ENCODE data around the gene CHST5. TPM values are rescaled to one million over a fixed set of nuclear protein-coding genes. Genes with fewer than 3 reads are reported as not detected.

The CHST5 gene
- total RNA-seq, 1 donor from 2014 or later, result 0.07 TPM

DNA sequence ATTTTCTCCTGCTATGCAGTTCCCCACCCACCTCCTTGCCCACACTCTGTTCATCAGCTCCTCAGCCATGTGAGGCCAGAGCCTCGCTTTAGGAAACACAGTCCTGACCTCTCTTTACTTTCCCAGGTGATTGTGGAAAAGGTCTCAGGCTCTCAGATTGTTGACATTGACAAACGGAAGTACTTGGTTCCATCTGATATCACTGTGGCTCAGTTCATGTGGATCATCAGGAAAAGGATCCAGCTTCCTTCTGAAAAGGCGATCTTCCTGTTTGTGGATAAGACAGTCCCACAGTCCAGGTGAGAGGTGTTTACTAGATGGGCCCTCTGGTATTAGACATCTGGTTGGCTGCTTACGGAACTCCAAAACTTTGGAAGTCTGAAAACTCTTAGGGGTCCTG is 32.0 kb upstream of the CHST5 start:
- Mint-ChIP-seq H3K36me3 (ENCODE audit: low read depth) (peaks cover 5% of the 10 kb centered on the region), H3K9me3 (ENCODE audit: low read depth) (no peaks in the 10 kb centered on the region), H3K4me3 (ENCODE audit: unreplicated experiment) (peak overlapping the region; percentile 99), H3K4me1 (ENCODE audit: low read depth) (peaks cover 23% of the 10 kb centered on the region), H3K27me3 (ENCODE audit: low read depth) (peaks cover 6% of the 10 kb centered on the region), H3K27ac (ENCODE audit: unreplicated experiment) (no peak overlapping the region)
- no peak for TF ChIP-seq CTCF (IDR thresholded peaks at IDR 0.05)
- no peak for DNase-seq (ENCODE audit: low spot score)

GRCh38 chr16:75566758-75567255 is 30.9 kb upstream of the CHST5 start:
- TF ChIP-seq CTCF (IDR thresholded peaks at IDR 0.05), result no peak
- Mint-ChIP-seq H3K4me3 (ENCODE audit: unreplicated experiment) (peak overlapping the region; percentile 99), H3K36me3 (ENCODE audit: low read depth) (peaks cover 3% of the 10 kb centered on the region), H3K9me3 (ENCODE audit: low read depth) (no peaks in the 10 kb centered on the region), H3K4me1 (ENCODE audit: low read depth) (peaks cover 23% of the 10 kb centered on the region), H3K27ac (ENCODE audit: unreplicated experiment) (peak overlapping the region; percentile 71), H3K27me3 (ENCODE audit: low read depth) (peaks cover 6% of the 10 kb centered on the region)
- DNase-seq (ENCODE audit: low spot score), result peak; percentile 49

DNA sequence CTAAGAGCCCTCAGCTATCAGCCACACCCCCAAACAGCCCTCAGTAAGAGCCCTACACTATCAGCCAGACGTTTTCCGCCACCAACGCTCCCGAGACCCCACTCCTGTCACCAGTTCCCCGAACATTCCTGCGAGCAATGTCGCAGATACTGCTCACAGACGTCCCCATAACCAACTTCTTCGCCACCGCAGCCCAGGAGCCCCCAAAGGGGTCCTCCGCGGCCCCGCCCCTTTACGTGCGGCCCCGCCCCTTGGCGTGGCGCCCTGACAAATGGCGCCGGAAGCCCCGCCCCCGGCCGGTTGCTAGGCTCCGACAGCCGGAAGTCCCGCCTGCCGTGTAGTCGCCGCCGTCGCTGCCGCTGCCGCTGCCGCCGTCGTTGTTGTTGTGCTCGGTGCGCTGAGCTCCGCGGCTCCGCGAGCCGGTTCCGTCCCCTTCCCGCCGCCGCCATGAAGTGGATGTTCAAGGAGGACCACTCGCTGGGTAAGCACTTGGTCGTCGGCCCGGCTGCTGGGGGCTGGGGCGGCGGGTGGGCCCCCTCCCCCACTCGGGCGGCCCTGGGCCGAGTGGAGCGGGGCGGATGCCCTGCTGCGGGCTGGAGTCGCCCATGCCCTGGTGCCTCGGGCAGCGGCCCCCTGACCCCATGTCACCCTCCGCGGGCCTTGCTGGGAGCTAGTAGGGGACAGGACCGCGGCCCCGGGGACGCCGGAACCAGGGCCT is 30.3 kb upstream of the CHST5 start, which contains the start of gene GABARAPL2:
TSS of gene GABARAPL2 (plus strand) at position 340 of the 718 bp plus-strand sequence. CDS start at position 448, 108 bp downstream.
- Mint-ChIP-seq H3K27ac (ENCODE audit: unreplicated experiment) (peak within 1 kb of the TSS; percentile 92), H3K4me3 (ENCODE audit: unreplicated experiment) (peak within 1 kb of the TSS; percentile 99), H3K36me3 (ENCODE audit: low read depth) (peaks cover under 1% of the 10 kb centered on the region), H3K27me3 (ENCODE audit: low read depth) (peaks cover 6% of the 10 kb centered on the region), H3K4me1 (ENCODE audit: low read depth) (peaks cover 23% of the 10 kb centered on the region), H3K9me3 (ENCODE audit: low read depth) (no peaks in the 10 kb centered on the region)
- no peak for TF ChIP-seq CTCF (IDR thresholded peaks at IDR 0.05)
- DNase-seq (ENCODE audit: low spot score), result peak; percentile 95

DNA sequence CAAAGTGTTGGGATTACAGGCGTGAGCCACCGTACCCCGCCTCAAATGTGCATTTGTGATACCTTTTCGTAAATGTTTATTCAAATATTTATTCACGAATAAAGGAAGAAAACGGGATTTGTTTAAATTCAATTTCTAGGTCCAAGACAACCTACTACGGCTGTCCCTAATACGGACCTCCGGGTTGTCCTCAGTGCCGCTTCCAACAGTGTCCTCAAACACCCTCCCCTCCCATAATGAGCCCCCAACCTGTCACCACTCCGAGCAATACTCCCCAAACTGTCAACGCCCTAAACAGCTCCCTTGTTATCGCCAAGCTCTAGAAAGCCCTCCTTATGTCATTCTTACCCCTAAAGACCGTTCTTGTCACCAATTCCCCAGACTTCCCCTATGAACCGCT is 29.7 kb upstream of the CHST5 start:
- Mint-ChIP-seq H3K27ac (ENCODE audit: unreplicated experiment) (peak overlapping the region; percentile 92), H3K4me3 (ENCODE audit: unreplicated experiment) (peak overlapping the region; percentile 99), H3K4me1 (ENCODE audit: low read depth) (peaks cover 23% of the 10 kb centered on the region), H3K9me3 (ENCODE audit: low read depth) (no peaks in the 10 kb centered on the region), H3K36me3 (ENCODE audit: low read depth) (no peaks in the 10 kb centered on the region), H3K27me3 (ENCODE audit: low read depth) (peaks cover 6% of the 10 kb centered on the region)
- TF ChIP-seq CTCF (IDR thresholded peaks at IDR 0.05), result no peak
- DNase-seq (ENCODE audit: low spot score), result peak; percentile 4

DNA sequence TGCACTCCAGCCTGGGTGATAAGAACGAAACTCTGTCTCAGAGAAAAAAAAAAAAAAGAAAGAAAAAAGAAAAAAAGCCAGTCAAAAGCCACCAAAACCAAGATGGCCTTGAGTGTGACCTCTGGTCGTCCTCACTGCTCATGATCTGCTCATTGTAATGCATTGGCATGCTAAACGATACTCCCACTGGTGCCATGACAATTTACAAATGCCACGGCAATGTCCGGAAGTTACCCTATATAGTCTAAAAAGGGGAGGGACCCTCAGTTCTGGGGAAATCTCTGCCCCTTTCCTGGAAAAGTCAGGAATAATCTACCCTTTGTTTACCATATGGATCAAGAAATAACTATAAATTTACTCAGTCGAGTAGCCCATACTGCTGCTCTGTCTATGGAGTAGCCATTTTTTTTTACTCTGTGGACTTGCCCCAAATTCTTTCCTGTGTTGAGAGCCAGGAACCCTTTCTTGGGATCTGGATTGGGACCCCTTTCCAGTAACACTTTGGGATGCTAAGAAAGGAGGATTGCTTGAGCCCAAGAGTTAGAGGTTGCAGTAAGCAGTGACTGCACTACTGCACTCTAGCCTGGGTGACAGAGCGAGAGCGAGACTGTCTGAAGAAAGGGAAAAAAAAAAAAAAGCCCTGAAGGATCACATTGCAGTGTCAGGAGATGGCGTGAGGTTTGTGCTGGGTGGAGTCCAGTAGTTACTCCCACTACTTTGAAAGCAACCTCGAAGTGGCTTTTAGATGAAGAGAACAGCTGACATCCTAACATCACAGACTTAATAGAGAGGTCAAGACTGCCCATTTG is 23.9 kb upstream of the CHST5 start:
- no peak for DNase-seq (ENCODE audit: low spot score)
- H3K36me3 Mint-ChIP-seq (ENCODE audit: low read depth), result no peaks in the 10 kb centered on the region
- H3K4me1 Mint-ChIP-seq (ENCODE audit: low read depth), result peaks cover 15% of the 10 kb centered on the region
- H3K4me3 Mint-ChIP-seq (ENCODE audit: unreplicated experiment), result peak overlapping the region; percentile 35
- H3K27ac Mint-ChIP-seq (ENCODE audit: unreplicated experiment), result peak overlapping the region; percentile 76
- no peaks in the 10 kb centered on the region for H3K9me3 Mint-ChIP-seq (ENCODE audit: low read depth)
- H3K27me3 Mint-ChIP-seq (ENCODE audit: low read depth), result peaks cover 6% of the 10 kb centered on the region
- no peak for TF ChIP-seq CTCF (IDR thresholded peaks at IDR 0.05)
